ENCODE results near the gene MIOX.

Gene MIOX

DNA sequence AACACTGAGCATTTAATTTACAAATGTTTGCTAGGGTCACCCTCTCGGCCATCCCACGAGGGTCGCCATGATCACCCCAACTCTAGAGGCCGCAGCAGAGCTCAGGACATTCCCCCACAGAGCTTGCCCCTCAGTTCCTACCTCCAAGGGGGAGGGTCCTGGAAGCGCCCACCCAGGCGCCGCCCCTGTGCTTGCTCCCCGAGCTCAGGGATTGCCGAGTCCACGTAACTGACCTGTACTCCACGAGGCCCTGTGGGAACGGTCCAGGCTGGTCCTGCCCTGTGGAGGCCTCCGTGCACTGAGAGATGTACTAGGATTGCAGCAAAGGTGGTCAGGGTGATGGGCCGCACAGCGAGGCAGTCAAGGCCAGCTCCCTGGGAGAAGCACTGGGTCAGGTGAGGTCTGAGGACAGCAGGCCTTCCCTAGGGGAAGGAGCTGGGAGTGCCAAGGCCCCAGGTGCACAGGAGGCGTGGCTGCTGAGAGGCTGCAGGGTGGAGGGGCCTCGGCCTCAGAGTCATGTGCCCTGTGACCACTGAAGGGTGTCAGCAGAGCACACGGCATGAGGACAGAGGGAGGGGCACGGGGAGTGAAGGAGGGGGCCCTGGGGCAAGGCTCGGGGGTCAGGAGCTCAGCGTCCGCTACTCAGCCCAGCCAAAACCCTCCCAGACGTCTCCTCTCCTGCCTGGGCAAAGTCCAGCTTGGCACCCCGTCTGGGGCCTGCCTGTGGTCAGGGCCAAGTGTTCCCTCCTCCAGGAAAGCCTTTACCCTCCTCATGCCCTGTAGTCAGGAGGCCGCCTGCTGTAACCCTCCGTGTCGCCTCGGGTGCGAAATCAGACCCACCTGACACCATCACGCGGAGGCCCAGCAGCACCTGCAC lies 2.4 kb upstream of the MIOX start:
- intact Hi-C loops (cut with DNase I), result no loop called here
- DNase-seq, result no peak

DNA sequence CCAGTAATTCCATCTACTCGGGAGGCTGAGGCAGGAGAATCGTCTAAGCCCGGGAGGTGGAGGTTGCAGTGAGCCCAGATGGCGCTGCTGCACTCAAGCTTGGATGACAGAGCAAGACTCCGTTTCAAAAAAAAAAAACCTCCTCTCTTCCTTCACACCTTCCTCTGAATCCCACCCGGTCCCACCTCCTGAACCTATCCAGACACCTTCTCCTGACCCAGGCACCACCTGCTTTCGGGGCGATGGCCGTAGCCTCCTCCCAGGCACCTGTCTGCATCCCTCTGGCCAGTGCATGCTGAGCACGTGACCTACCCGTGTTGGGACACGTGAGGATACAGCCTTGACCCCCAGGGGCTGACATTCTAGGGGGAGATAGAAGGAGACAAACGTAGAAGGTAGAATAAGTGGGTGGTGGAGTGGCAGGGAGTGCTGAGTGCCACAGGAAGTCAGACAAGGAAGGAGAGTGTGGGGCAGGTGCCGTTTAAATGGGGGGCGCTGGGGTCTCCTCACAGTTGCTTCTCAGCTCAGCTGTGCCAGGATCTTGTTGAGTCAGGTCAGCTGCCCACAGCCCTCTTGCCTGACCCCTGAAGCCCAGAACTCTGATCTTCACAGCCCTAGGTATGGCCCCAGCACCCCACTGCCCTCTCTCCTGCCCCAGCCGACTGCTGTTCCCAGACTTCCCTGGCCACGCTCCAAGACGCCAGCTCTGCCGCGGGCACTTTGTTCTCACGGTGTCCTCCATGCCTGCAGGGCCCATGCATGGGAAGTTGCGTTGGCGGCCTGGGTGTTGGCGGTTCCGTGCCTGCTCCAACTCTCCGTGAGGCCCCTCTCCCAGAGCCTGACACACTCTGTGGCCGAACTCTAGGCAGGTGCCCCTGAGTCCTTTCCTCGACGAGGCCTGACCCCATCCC lies 1.2 kb upstream of the MIOX start:
- no peak for DNase-seq
- intact Hi-C loops (cut with DNase I), result no loop called here

DNA sequence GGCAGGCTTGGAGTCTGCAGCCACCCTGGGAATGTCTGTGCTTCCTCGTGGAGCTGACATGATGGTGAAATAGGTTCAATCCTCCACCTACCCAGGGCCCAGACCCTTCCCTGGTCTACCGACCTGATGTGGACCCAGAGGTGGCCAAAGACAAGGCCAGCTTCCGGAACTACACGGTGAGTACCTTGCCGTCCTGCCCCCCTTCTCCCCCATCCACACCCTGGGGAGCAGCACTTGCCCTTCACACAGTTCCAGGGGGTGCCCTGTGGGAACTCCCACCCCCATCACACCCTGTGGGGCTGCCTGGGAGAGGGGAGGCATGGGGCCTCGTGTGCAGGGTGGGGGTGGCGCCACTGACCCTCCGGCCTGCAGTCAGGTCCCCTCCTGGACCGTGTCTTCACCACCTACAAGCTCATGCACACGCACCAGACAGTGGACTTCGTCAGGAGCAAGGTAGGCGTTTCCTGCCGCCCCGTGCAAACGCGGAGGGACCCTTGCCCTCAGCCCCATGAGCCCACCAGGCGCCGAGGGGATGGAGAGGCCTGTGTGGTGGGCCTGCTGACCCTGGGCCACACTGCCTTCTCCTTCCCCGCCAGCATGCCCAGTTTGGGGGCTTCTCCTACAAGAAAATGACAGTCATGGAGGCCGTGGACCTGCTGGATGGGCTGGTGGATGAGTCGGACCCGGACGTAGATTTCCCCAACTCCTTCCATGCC lies 789 bp downstream of the MIOX start:
- no peak for DNase-seq
- intact Hi-C loops (cut with DNase I), result no loop called here

DNA sequence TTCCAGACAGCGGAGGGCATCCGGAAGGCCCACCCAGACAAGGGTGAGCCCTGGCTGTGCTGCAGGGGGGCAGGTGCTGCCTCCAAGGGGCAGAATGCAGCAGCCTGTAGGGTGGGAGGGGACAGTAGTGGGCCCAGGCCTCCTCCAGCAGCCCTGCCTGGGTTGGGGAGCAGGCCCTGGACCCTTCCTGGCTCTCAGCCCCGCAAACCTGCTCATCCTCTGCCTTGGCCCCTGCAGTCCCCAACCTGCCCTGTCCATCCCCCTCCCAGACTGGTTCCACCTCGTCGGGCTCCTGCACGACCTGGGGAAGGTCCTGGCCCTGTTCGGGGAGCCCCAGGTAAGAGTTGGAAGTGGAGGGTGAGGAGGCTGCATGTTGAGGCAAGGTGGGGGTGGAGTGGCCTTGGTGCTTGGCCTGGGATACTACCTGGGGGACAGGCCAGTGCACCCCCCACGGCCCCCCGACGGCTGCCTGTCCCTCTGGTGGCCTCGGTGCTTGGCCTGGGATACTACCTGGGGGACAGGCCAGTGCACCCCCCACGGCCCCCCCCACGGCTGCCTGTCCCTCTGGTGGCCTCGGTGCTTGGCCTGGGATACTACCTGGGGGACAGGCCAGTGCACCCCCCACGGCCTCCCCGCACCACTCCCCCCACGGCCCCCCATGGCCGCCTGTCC lies 1.5 kb downstream of the MIOX start:
- intact Hi-C loops (cut with DNase I), result no loop called here

DNA sequence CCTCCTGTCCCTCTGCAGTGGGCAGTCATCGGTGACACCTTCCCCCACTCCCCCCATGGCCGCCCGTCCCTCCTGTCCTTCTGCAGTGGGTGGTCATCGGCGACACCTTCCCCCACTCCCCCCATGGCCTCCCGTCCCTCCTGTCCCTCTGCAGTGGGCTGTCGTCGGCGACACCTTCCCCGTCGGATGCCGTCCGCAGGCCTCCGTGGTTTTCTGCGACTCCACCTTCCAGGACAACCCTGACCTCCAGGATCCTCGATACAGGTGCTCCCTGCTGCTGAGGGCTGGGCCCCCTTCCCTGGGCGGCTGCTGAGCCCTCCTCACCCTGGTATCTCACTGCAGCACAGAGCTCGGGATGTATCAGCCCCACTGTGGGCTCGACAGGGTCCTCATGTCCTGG lies 2.2 kb downstream of the MIOX start:
- intact Hi-C loops (cut with DNase I), result no loop called here
- no peak for DNase-seq

More for the DNA sequence above, 1.5 kb downstream of the MIOX start:
- no peak for DNase-seq

DNA sequence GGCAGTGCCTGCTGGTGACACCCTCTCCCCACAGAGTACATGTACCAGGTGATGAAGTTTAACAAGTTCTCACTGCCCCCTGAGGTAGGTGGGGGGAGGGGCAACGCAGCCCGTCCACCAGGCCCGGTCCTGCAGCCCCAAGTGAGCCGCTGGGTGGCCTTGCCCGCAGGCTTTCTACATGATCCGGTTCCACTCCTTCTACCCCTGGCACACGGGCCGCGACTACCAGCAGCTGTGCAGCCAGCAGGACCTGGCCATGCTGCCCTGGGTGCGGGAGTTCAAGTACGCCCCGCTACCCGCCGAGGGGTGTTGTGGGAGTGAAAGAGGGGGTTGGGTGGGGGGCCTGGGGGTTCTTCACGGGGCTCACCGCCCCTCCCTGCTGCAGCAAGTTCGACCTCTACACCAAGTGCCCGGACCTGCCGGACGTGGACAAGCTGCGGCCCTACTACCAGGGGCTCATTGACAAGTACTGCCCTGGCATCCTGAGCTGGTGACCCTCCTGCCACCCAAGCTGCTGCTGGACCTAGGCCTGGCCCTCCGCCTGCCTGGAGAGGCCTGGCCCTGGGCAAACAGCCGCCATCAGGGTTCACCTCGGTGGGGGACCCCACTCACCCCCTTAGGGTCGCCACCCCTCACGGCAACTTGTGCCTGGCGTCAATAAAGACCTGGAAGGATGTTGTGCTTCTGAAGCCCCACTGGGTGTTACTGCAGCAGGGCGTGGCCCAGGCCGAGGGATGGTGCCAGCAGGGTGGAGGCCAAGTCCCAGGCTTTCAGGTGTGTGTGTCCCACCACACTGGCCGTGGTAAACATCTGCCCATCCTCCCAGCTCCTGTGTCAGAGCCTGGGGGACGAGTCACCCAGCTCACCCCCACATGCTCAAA lies 2.9 kb downstream of the MIOX start:
- DNase-seq, result no peak
- intact Hi-C loops (cut with DNase I), result no loop called here

DNA sequence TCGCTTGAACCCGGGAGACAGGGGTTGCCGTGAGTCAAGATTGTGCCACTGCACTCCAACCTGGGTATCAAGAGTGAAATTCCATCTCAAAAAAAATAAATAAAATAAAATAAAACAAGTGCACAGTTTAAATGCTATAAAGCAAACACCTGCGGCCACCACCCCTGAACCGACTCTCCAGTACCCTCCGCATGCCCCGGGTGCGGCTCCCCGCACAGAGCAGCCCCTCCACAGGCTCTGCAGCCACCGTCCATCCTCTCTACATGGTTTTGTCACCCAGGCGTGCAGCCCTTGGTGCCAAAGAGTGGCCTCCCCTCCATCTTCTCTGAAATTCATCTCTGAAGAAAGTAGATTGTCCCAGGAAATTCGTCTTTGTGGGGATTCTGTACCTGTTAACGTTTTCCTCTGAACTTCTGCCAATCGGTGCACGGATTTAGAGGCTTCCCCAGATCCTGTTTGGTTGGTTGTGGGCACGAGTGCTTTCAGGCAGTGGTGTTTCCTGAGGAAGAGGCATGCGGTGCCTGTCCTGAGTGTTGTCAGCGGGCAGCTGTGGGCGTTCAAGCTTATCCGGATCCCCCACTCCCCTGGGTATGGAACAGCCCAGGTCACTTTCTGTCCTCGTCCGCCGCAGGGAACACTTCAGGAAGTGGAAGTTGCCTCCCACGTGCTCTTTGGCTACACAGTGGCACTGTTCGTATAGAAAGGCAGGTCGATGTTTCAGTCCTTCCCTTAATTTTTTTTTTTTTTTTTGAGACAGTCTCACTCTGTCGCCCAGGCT lies 4.1 kb downstream of the MIOX start:
- no peak for DNase-seq
- intact Hi-C loops (cut with DNase I), result no loop called here

DNA sequence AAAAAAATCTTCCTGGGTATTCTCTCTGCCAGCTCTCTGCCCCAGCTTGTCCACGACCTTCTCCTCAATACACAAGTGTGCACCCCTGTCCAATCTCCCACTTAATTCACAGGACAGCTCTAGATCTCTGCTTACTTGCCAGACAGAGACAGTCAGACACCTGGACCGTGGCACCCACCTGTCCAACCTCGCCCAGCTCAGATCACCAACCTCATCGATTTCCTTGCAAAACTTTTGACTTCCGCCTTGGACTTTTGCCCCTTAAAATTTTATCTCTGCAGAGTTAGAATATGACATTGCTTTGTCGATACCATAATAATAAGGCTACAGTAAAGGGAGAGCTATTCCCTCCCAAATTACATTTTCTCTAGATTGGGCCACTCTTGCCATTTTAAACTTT lies 10.4 kb downstream of the MIOX start:
- intact Hi-C loops (cut with DNase I), result no loop called here
- no peak for DNase-seq

DNA sequence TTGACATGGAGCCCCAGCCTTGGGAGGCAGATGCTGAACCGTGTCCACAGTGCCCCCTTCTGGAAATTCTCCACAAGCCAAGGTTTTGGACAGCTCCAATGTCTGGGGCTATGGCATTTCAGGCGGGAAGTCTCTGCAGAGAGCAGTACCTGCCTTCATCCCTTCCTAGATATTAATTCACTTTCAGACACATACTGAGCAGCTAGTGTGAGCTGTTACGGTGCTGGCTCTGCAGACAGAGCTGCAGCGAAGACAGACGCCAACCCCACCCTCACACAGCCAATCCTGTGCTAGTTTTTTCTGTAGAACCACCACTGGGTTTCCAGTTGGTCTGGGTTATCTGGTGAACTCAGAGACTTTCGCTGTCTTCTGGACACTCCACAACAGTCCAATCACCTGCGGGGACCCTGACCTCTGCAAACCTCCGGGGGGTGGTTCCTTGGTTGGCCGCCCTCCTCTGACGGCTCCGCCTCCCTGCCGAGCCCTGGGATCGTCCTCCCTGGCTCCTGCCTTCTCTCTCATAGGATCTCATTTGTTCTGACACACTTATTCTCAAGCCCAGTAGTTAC lies 11.7 kb downstream of the MIOX start:
- DNase-seq, result peak; percentile 46 to 88 (median 72)
- intact Hi-C loops (cut with DNase I), result no loop called here

DNA sequence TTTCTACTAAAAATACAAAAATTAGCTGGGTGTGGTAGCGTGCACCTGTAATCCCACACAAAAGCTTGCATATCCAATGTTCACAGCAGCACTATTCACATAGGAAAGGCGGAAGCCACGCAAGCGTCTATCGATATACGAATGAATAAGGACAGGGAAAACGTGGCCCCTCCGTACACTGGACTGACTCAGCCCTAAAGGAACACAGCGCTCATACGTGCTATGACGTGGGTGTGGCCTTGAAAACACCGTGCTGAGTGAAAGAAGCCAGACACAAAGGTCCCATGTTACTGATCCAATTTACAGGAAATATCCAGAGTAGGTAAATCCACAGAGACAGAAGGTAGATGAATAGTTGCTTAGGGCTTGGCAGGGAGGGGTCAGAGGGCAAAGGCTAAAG lies 13.8 kb downstream of the MIOX start:
- no peak for DNase-seq
- intact Hi-C loops (cut with DNase I), result loop anchor here (10.0 kb wide), 1 partner anchor 256 kb away; the partner anchor contains the start of gene TUBGCP6

DNA sequence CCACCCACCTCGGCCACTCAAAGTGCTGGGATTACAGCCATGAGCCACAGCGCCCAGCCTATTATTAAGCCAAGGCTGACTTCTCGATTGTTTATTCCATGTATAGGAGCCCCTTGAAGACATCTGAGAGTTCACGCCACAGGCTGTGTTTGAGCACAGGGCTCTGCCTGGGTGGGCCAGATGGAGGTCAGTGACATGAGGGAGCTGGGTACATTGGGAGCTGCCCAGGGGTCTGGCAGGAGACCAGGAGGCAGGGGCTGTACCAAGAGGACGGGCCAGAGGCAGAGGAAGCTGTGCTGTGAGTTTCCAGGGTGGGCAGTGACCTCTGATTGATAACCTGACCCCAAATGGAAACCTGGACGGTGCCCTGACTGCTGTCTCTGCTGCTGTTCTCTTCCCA lies 15.4 kb downstream of the MIOX start:
- intact Hi-C loops (cut with DNase I), result loop anchor here (10.0 kb wide), 1 partner anchor 257 kb away; the partner anchor contains the start of gene TUBGCP6
- no peak for DNase-seq

DNA sequence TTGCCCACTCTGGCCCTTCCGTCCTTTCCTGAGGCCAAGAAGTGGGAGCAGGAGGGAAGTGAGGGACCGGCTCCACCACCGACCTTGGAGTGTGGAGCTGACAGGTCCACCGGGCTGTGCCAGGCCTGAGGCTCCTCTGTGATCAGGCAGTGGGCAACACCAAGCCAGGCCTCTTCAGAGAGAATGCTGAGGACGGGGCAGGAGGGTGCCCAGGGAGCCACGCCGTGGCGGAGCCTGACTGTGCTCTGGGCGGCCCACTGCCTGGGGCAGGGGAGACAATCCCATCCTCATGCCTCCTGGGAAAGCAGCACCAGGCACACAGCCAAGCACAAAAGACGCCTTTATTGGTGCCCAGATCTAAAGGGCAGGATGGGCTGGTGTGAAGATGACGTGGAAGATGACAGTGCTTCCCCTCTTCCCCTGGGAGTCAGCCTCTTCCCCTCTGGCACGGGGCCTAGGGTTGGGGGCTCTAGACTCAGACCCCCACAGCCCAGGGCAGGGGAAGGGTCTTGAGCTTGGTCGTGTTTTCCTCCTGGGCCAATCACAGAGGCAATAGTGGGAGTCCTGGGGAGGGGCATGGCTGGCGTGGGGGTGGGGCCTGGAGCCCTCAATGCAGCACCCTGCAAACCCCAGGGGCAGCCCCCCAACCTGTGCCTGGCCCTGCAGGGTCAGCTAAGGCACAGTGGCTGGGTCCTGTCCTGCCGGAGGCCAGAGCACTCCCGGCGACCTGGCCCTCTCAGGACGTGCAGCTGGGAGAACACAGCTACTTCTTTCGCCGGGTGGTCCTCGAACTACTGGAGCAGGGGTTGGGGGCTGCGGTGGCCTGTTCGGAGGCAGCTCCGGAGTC lies 16.2 kb downstream of the MIOX start:
- DNase-seq, result no peak
- intact Hi-C loops (cut with DNase I), result loop anchor here (10.0 kb wide), 1 partner anchor 258 kb away; the partner anchor contains the start of gene TUBGCP6

DNA sequence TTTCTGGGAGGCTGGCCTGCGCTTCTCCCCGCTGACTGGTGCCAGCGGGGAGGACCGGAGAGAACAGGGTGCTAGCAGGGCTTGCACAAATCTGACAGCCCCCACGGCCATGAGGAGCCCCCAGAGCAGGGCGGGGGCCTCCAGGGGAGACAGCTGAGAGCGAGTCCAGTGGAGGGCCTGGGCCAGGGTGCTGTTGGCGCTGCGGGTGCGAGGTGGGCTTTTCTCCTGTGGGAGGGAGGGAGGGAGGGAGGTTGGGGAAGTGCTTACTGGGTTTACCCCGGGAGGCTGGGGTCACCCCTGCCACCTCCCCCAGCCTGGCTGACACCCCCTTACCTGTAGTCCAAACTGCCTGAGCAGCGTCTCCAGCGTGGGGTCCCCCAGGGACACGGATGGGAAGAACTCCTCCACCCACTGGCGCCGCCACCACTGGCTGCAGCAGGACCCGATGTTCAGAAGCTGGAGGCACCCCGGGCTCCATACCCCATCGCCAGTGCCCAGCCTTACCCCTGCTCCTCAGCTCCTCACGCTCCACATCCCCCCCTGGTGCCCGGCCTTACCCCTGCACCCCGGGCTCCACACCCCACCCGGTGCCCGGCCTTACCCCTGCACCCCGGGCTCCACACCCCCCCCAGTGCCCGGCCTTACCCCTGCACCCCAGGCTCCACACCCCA lies 17.0 kb downstream of the MIOX start:
- DNase-seq, result no peak
- intact Hi-C loops (cut with DNase I), result loop anchor here (10.0 kb wide), 1 partner anchor 259 kb away; the partner anchor contains the start of gene TUBGCP6

DNA sequence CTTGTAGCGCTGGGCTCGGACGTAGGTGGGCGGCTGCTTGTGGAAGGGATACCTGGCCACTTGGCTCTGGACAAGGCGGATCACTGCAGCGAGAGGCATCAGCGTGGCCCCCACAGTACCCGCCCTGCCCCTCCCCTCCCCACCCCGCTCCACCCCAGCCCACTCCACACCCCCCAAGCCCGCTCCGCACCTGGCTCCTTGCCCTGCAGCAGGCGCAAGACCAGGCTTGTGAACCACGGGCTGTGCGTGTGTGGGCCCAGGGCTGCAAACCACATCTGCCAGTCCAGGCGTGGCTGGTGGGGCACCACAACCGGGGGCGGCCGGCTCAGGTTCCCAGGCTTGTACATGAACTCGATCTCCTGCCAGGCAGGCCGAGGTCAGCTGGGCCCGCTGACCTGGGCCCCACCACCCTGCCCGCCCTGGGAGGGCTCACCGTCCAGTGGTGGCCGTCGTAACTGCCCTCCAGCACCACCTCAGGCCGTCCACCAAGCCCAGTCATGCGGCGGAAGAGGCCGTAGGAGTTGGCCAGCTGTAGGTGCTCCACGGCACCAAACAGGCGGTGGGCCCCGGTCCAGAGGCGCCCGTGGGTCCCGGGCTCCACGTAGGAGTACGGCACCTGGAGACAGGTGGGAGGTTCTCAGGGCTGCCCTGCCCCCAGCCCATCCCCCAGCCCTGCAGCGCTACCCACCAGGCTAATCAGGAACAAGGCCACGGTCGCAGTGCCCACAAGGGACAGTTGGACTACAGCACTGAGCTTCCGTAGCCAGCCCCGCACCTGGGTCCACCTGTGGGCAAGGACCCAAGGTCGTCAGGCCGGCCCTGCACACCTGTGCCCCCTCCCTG lies 17.9 kb downstream of the MIOX start:
- DNase-seq, result no peak
- intact Hi-C loops (cut with DNase I), result loop anchor here (10.0 kb wide), 1 partner anchor 260 kb away; the partner anchor contains the start of gene TUBGCP6
